Fibroblast of lung (primary cell): ENCODE measurements around the gene NQO1.

Experiments used
- CTCF ChIP-seq, 2 donors: IDR thresholded peaks in 1 of 2; conservative IDR thresholded peaks in 1 of 2; 1 replicate in 1 of 2; 2 replicates in 1 of 2; pipeline ENCODE4 v1.5.1; 2011 to 2012; ENCODE audit warnings: low read length in 2 of 2, control low read depth in 1 of 2, inconsistent platforms in 1 of 2, low read depth in 1 of 2, mild to moderate bottlenecking in 1 of 2
- EZH2 ChIP-seq: IDR thresholded peaks from 2 replicates; pipeline ENCODE4 v1.5.1; 2012; ENCODE audit warnings: low read length, control low read depth, mild to moderate bottlenecking; ENCODE audit errors: missing control alignments

GRCh38 chr16:69725480-69726312 is 664 bp downstream of the NQO1 start:
- TF ChIP-seq CTCF (conservative IDR thresholded peaks at IDR 0.05 in 1 of 2, IDR thresholded peaks at IDR 0.05 in 1 of 2; ENCODE audit: low read depth in 1 of 2, low read length in 2 of 2), result no peak
- no peak for TF ChIP-seq EZH2
